H1 (cell line): Measurements from ENCODE around the gene PSMB11.

Experiments
- GABPA ChIP-seq: IDR thresholded peaks from 2 replicates; pipeline ENCODE4 v1.6.1; 2011; ENCODE audit warnings: mild to moderate bottlenecking, low read length, moderate library complexity, borderline replicate concordance; ENCODE audit not compliant: insufficient read depth
- PHF8 ChIP-seq: fragments of 200-600 bp; sonication (generic); conservative IDR thresholded peaks from 2 replicates; pipeline ENCODE4 v1.7.1; 2012; ENCODE audit warnings: low read depth, mild to moderate bottlenecking, inconsistent platforms, low read length, moderate library complexity
- RBBP5 ChIP-seq: IDR thresholded peaks from 2 replicates; pipeline ENCODE4 v1.7.1; 2012; ENCODE audit warnings: low read depth, mild to moderate bottlenecking, inconsistent platforms, low read length, moderate library complexity, borderline replicate concordance
- YY1 ChIP-seq: IDR thresholded peaks from 2 replicates; pipeline ENCODE4 v1.6.1; 2011; ENCODE audit warnings: low read depth, mild to moderate bottlenecking, low read length

- TF ChIP-seq RBBP5 (no peak), GABPA (no peak), YY1 (no peak), PHF8 (no peak)
Measured at GRCh38 chr14:23068789-23069412, 26.9 kb downstream of the PSMB11 start.
